DMS 273 treated with DMSO at 0.1 percent for 48 hours (cell line): ENCODE measurements around the gene PTGER3.

ENCODE experiments used
- DNase-seq: peaks from one replicate; lab custom pipeline; 2025; lab: John Stamatoyannopoulos, UW

The PTGER3 gene

DNA sequence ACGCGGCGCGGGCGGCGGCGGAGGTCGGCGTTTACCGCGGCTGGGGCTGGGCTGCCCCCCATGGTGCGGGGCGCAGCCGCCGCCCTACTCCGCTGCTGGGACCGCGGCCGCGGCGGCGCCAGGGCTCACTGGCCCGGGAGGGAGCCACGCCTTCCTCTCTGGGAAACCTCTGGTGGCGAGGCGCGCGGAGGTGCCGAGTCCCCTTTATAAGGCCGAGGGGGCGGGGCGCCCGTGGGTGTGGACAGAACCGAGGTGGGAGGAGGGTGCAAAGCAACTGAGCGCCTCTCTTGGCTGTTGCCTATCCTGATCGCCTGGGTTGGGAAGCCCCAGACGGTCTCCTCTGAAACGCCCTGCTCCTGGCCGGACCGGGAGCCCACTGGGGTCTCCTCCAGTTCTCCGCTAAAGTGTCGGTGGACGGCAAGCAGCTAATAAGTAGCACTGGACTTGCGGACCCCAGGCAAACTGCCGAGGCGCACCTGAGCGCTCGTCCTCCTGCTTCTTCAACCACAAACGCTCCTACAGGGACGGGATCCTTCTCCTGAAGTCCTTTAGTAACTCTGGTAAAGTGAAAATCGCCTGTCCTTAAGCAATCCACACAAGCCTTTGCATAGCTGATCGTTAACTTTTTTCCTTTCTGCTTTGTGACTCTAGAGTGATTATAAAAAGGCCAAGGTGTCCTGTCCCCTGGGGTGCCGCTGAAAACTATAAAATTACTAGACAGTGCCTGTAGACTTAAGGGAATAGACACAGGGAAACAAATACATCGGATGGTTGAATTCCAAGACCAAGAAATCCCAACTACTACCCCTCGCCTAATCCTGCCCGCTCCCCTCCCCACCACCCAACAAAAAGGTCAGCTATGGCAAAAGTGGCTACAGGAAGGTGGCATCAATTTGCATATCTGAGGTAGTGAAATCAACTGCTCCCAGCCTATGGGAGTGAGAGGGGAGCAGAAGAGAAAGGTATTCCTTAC lies at the start of gene PTGER3:
Gene PTGER3 (minus strand): TSS at position 182 of the 973 bp plus-strand sequence. CDS start 239 bp downstream, outside the sequence.
- no peak for DNase-seq

DNA sequence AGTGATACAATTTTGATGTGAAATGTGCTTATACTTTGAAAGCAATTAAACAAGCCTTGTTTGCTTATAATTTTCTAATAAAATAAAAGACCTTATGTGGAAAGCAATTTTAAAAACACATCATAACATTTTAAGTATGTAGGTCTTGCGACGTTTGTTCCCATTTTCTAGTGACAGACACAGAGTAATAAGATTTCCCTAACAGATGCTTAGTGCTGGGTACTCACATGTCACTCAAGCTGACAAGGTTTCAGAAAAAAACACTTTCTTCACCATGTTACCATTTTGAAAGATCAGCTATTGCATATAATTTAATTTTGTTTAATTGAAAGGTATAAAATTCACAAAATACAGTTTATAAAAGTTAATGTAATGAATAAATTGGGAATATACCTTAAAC lies 47.3 kb upstream of the PTGER3 start:
- no peak for DNase-seq

DNA sequence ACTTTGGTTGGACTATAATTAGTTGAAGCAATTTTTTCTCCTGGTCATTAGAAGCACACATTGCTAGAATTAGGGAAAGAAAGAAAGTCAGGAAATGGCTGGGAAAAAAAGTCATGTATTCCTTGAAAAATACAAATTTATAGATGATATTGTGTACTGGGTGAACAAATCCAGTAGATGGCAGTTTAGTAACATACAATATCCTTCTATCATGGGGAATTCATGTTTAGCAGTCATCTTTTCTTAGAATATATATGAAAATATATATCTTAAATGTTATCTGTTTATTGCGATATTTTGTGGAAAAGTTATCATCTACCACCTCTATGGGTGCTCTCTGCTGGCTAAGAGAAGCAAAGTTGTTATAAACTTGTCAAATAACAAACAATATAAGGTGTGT lies 46.3 kb upstream of the PTGER3 start:
- no peak for DNase-seq

DNA sequence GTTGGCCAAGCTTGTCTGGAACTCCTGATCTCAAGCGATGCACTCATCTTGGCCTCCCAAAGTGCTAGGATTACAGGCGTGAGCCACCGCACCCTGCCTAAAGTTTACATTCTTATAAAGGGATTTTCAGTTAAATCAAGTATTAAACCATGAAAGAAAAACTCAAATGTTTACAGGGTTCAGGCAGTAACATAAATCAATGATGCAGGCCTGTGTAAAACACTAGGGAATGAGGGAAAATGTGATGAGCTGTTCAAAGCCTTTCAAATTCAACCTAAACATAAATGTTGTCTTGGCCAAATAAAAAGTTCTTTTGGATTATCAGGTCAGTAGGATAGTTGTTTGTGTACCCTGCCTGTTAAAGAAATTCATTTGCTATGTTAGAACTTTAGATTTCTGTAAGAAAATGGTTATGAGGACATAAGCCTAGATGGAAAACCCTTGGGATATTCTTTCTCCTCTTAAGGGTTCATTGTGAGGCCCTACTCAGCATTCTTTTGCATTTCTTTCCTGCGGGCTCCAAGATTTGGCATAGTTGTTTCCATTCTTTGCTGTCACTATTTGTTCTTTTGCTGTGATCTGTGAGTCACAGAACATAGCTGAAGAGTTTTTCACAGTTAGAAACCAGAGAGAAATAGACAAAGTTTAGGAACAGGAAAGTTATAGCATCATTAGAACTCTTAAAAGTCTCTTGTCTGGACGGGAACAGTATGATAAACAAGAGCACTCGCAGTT lies 42.1 kb upstream of the PTGER3 start:
- no peak for DNase-seq

DNA sequence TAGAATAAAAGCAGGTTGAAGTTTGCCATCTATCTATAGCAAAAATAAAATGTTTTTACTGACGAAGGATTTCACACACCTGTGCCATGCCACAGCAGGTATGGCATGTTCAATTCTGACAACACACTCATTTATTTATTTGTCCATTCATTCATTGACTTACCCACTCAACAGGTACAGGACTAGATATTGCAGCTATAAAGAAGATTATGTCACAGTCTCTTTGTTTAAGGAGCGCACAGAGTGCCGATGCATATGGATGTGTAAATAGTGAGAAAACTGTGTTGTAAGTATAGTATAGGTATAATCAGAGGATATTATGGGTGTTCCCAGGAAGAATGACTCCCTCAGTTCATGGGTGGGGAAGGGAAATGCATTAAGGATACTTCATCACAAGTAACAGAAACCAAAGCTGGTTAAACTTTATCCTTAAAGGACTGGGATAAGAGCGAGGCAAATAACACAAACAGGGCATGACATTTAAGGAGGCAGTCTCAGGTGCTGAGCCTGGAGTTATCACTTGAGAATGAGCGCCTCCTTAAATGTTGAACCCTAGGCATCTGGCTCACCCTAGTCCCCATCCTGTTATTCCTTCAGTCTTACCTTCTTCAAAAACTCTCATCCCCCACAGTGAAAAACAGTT lies 41.1 kb upstream of the PTGER3 start:
- no peak for DNase-seq

DNA sequence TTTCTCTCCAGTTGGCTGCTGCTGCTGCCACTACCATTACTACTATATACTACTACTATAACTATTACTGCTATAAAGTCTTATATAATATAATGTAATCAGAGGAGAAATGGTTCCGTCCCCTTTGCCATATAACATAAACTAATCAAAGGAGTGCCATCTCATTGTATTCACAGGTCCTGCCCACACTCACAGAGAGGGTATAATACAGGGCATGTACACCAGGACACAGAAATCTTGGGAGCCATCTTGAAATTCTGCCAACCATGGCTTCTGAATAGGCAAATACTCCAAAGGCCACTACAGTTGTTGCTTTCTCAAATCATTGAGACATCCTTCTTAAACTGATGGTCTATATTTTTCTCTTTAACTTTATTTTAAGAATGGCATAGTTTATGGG lies 40.1 kb upstream of the PTGER3 start:
- DNase-seq = no peak

DNA sequence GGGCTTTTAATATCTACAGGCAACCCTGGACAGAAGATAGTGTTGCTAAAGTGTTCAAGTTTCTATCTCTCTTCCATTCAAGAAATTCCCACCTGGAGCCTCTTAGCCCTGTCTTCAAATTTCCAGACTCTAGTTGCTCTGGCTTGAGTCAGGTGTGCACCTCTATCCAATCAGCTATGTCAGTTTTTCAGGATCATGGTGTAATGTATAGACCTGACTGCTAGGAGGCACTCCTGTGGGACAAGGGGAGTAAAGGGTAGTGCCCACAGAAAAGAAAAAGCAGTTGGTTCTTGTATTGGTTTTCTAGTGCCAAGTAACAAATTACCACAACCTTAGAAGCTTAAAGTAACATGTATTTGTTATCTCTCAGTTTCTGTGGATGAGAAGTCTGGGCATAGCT lies 39.4 kb upstream of the PTGER3 start:
- DNase-seq = no peak

DNA sequence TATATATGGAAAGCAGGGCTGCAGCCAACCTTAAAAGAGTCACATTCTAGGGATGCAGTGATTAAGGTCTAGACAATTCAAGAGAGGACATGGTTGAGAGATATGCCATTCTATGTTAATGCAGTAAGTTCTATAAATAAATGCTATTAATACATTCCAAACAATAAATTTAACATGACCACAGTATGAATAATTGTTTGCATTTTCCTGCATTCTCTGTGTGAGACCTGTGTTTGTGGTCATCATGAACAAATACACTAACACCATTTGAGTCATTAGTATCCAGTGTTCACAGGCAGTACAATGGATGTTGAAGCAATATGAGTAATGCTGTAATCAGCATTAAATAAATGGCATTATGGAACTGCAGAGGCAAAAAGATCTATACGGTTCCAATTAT lies 38.7 kb upstream of the PTGER3 start:
- no peak for DNase-seq

DNA sequence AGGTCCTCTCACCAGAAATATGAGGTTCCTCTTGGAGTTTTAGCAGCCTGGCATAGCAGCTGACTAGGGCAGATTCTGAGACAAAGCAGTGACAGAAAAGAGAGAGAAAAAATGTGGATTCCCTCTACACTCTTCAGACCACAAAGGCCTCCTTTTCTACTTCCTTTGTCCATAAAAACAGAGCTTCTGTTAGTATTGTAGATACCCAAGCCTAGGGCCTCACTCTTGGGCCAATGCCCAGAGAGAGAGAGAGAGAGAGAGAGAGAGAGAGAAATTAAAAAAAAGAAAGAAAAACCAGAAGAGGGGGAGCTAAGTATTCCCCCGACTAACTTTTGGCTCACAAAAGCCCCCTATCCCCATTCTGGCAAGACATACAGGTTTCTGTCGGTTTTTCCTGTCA lies 35.7 kb upstream of the PTGER3 start:
- no peak for DNase-seq

DNA sequence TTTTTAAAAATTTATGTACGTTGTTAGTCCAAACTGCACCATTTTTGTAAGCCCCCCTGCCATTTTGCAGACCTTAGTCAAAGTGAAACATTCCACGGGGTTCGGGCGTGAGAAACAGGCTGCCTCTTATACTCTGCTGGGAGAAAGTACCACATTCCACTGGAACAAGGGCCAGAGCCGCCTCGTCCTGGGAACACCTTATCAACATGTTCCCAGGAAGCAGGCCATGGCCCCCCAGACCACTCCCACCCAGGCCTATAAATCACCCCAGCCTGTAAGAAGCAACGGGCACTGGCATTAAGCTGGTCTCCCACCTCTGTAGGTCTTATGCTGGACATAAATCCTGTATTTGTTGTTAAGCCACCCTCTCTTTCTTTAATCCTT lies 34.1 kb upstream of the PTGER3 start:
- no peak for DNase-seq

DNA sequence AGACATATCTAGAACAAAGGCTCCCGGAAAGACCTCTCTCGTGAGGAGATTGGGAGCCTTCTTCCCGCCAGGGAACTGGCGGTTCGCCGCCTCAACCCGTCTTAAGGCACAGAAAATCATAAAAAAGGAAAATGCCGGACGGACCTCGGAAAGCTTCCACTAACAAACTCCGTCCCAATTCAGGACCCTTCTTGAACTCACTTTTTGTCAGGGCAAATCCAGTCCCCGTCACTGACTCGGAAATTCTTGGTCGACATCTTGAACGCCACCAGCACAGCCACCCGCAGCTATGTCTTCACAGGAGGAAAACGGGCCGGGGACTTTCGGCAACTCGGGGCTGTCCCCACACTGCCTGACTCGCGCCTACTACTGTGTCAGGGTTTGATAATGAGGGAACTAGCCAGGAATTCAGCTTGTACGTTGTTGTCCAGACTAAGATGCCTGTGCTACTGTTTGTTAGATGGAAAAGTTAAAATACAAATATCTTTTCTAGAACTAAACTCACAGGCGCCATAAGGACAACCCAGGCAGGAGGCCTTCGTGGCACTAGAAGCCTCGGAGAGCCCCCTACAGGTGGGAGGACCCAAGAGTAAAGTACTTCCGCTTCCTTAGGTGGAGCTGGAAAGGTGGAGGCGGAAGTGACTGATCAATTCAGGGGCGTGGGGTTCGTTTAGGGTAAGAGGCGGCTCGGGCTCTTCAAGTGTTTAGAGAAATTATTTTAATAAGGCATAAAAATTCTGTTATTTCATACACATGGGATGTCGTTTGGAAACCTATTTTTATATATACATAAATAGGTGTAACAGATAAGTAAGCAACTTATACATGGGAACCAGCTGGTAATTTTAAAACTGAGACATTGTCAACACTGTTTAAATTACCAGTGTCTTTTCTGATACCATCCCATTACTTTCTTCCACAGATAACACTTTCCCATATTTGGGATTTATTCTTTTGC lies 33.4 kb upstream of the PTGER3 start, which contains the start of gene ZRANB2:
Gene ZRANB2 (minus strand): TSS at position 297 of the 958 bp plus-strand sequence. CDS start 40 bp downstream, at position 257.
- DNase-seq = peak; percentile 95

DNA sequence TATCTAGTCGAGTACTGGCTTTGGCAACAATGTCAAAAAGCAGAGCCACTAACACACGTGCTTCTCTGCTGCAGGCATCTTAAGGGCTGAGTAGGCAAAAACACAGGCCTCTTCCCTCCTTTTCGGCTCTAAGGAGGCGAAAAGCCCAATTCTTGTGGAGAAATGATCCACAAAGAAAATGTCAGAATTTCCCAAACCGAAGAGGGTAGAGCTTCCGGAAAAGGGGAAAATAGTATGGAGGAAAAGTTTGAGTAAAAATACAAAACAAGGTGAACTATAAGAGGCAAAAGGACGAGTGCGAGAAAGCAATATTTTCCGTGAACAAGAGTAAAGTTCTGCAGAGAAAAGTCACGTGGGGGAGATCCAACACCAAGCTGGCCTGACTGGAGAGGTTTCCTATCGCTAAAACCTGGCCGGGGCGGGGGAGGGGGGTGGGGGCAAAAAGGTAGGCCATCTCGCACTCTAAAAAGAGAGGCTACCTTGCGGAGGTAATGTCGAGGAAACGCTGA lies 32.7 kb upstream of the PTGER3 start:
- DNase-seq = peak; percentile 18

DNA sequence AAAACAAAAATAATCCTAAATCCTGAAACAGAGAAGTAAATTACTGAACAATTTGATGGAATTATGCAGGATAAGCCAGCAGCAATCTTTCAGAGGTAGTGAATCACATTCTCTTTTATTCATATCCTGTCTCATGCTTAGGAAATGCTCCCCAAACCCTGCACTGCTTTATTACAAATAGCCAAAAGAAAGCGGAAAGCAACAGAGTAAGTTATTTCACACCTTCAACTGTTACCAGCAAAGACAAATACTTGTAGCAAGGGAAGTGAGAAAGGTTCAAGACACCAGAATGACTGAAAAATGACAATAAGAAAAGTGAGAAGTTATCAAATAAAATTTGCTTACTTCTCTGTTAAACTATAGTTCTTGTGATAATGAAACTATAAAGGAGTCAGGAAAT lies 27.1 kb upstream of the PTGER3 start:
- DNase-seq = no peak

DNA sequence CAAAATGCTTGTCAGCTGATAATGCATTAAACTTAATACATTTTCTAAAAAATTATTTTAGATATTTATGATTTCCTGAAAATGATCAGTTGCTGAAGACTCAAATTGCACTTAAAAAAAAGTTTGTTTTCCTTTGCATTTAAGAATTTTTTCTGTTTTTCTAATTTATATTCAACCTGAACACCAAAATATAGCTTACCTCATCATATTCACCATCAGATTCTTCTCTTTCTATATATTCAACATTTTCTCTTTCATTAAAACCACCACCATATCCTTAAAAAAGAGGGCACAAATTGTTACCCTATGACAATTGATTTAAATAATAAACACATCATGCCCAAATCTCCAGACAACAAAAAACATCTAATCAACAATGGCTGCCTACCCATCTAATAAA lies 24.7 kb upstream of the PTGER3 start:
- DNase-seq = no peak

DNA sequence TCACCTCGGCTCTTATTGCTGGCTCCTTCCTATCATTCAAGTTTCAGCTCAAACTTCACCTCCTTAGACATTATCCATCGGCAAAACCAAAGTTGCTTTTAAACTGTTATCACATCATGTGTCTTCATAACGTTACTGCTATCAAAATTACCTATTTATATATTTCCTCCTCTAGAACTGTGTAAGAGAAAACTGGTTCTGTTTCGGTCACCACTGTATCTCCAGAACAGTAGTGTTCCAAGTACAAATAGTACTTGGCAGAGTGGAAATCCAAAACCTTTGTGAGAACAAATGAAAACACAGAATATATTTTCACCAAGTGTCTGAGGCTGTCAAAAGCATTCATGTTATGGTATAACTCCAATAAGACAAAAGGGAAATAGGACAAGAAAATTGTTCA lies 24.1 kb upstream of the PTGER3 start:
- DNase-seq = no peak

DNA sequence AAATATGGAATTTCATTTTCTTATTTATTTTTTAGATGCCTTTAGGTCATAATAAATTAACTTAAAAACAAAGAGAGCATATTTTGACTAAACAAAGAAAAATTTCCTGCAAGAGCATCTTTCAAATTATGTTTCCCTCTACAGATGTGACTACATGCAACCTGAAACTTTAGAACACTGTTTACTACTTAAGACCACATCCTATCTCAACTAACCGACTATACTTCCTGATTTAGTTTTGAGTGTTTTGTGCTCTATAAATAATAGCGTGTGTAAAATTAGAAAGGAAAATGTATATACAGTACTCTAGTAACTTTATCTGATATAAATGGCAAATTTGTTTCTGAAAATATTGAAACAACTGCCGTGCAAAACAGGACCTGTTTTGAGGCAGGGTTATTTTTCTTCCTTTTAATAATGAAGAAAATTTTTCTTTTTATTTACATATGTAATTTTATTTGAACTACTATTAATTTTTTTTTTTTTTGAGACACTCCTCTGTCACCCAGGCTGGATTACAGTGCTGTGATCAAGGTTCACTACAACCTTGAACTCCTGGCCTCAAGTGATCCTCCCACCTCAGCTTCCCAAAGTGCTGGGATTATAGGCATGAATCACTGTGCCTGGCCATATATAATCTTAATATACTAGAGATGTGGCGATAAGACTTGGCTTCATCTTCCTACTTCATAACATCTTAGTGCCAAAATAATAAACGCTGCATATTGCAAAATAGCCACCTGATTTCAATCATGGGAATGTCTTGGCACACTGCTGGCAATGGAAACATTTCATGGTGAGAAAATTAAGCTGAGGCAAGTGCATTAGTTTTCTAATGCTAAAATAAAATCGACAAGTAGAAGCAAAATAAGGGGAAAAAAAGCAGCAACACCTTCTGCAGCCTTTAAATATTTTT lies 21.0 kb upstream of the PTGER3 start:
- no peak for DNase-seq

DNA sequence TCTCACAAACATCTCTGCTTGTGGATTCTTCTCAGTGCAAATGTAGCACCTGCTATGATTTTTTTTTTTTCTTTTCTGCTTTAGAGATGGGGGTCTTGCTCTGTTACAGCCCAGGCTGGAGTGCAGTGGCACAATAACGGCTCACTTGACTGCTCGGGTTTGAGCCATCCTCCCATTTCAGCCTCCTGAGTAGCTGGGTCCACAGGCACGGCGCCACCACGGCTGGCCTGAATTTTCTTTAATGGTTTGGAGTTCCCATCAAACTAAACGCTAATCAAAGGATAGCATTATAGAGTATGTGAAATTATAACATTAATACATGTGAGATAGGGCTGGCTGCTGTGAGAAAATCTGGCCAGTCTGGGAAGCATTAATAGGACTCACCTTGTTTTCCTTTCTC lies 7.2 kb upstream of the PTGER3 start:
- no peak for DNase-seq

DNA sequence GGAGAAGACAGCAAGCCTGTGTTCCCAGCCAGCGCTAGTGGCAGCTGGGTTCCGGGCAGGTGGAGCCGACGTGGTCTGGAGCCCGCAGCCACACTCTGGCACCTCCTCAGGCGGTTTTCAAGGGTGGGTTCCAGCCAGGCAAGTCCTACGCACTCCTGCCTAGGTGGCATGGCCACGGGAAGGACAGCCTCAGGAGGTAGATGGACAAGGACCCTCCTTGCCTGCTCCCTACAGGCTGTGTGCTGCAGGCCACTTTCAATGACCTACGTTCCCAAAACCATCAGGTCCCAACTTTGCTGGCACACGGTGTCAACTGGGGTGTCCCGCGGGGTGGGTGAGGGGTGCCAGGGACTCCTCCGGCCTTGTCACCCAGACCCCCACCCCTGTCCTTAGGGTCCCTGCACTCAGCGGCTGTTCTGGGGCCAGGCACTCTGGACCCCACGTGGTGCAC lies 6.7 kb upstream of the PTGER3 start:
- no peak for DNase-seq

DNA sequence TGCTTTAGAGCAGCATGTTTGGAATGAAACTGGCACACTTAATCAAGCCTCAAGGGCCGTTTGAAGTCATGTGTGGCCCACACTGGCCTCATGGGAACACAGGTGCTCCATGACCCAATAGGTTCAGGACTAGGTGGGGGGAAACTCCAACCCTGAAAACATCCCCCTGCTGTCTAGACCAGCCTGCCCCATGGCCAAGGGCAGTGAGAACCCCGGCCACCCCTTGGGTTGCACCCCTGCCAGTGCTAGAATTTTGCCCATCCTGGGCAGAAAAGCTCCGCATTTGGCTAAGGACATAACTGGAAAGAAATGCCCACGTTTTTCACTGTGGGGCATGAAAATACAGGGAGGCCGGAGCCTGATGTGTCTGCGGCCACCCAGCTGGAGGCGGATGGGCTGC lies 6.1 kb upstream of the PTGER3 start:
- DNase-seq = no peak

DNA sequence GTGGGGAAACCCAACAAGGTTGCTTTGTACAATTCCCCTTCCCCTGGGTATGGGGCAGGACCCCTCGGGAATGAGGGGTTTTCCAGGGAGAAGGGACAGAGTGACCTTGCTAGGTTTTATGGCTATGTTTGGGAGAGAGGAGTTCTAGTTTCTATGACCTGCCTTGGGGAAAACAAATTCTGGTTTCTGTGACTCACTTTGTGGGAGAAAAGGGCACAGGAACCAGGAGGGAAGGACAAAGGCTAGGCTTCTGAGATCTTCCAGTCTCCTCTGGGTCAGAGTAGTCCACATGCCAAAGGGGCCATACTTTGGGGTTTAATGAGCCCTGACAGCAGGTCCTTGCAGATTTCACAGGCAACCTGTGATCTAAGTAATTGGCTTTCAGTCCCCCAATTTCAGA lies 5.5 kb upstream of the PTGER3 start:
- DNase-seq = no peak
